Calu3 (cell line): ENCODE data around the gene TIMM17A. TPM values are rescaled to one million over a fixed set of nuclear protein-coding genes. Genes with fewer than 3 reads are reported as not detected.

Source experiments
- BruUV-seq: library from RNA; stranded (reverse); fragments of 400-500 nt; replicated peaks from 2 replicates; lab custom pipeline; 2021; lab: Mats Ljungman, UMichigan
- CTCF ChIA-PET: fragments of 300-600 bp; sonication (Branson Sonifier 250); formaldehyde crosslinking; loops from one replicate; lab custom pipeline; 2022; ENCODE audit warnings: antibody characterized with exemption; lab: Charles Lee
- DNase-seq: peaks from one replicate; pipeline ENCODE4 v3.0.0; 2022
- H3K27ac Mint-ChIP-seq: one replicate; pipeline ENCODE4 v1.8.0; 2022; ENCODE audit warnings: mixed read lengths; ENCODE audit not compliant: unreplicated experiment
- H3K27me3 Mint-ChIP-seq: one replicate; pipeline ENCODE4 v1.8.0; 2022; ENCODE audit warnings: mixed read lengths; ENCODE audit not compliant: unreplicated experiment
- H3K36me3 Mint-ChIP-seq: one replicate; pipeline ENCODE4 v1.8.0; 2022; ENCODE audit warnings: mild to moderate bottlenecking, moderate library complexity, mixed read lengths; ENCODE audit not compliant: insufficient read depth, unreplicated experiment
- H3K4me1 Mint-ChIP-seq: one replicate; pipeline ENCODE4 v1.8.0; 2022; ENCODE audit warnings: mild to moderate bottlenecking, low read depth, mixed read lengths; ENCODE audit not compliant: unreplicated experiment
- H3K4me3 Mint-ChIP-seq: one replicate; pipeline ENCODE4 v1.8.0; 2022; ENCODE audit warnings: mild to moderate bottlenecking, low read depth, moderate library complexity, mixed read lengths; ENCODE audit not compliant: unreplicated experiment
- H3K9me3 Mint-ChIP-seq: one replicate; pipeline ENCODE4 v1.8.0; 2022; ENCODE audit warnings: low read depth, mixed read lengths; ENCODE audit not compliant: unreplicated experiment
- CTCF ChIP-seq: fragments of 200-600 bp; IDR thresholded peaks from one replicate; pipeline ENCODE4 v1.8.0; 2022; ENCODE audit warnings: antibody characterized with exemption; ENCODE audit not compliant: unreplicated experiment
- intact Hi-C: fragments of 100-400 bp; cut with micrococcal nuclease; formaldehyde crosslinking; loops from one replicate; pipeline ENCODE4 v1.10.0; 2022; ENCODE audit not compliant: unreplicated experiment
- total RNA-seq: library from RNA; stranded (reverse); gene quantifications from 2 replicates; pipeline ENCODE4 v1.2.3, GENCODE V29; 2022

Gene TIMM17A
- total RNA-seq, 1 experiment from 2014 or later = 85.3 TPM

GRCh38 chr1:201964261-201964660, 9.0 kb downstream of the TIMM17A start:
- CTCF ChIA-PET = interaction anchor here (0.6 kb wide), 1 partner anchor 9 kb away, joined by 3 read pairs; no protein-coding TSS in a partner anchor
- intact Hi-C loops = no loop called here
- DNase-seq = no peak
- peaks cover 87% of the 10 kb centered on the region for H3K36me3 Mint-ChIP-seq
- TF ChIP-seq CTCF = no peak
- H3K27me3 Mint-ChIP-seq = no peaks in the 10 kb centered on the region
- no peak overlapping the region for H3K27ac Mint-ChIP-seq
- H3K4me3 Mint-ChIP-seq = no peak overlapping the region
- no peaks in the 10 kb centered on the region for H3K9me3 Mint-ChIP-seq
- BruUV-seq = no TSS peak
- H3K4me1 Mint-ChIP-seq = no peaks in the 10 kb centered on the region

GRCh38 chr1:201966171-201966570, 10.9 kb downstream of the TIMM17A start:
- no TSS peak for BruUV-seq
- Mint-ChIP-seq H3K27me3 (no peaks in the 10 kb centered on the region), H3K9me3 (no peaks in the 10 kb centered on the region), H3K4me3 (no peak overlapping the region), H3K27ac (no peak overlapping the region), H3K36me3 (peaks cover 87% of the 10 kb centered on the region), H3K4me1 (no peaks in the 10 kb centered on the region)
- intact Hi-C loops = no loop called here
- no peak for DNase-seq
- CTCF ChIA-PET = interaction anchor here (1.8 kb wide), 1 partner anchor 70 kb away, joined by 4 read pairs; no protein-coding TSS in a partner anchor
- TF ChIP-seq CTCF = no peak

- H3K4me3 Mint-ChIP-seq = no peak overlapping the region
- intact Hi-C loops = no loop called here
- H3K4me1 Mint-ChIP-seq = no peaks in the 10 kb centered on the region
- peaks cover 70% of the 10 kb centered on the region for H3K36me3 Mint-ChIP-seq
- no peaks in the 10 kb centered on the region for H3K27me3 Mint-ChIP-seq
- H3K9me3 Mint-ChIP-seq = no peaks in the 10 kb centered on the region
- no peak for TF ChIP-seq CTCF
- no peak overlapping the region for H3K27ac Mint-ChIP-seq
- DNase-seq = no peak
- BruUV-seq = no TSS peak
- CTCF ChIA-PET = interaction anchor here (0.7 kb wide), 4 partner anchors 72 to 1286 kb away, joined by 3 to 4 read pairs (median 3); no protein-coding TSS in a partner anchor
Observed at GRCh38 chr1:201968202-201968925, 13.1 kb downstream of the TIMM17A start.

- CTCF ChIA-PET = interaction anchor here (5.1 kb wide), 1 partner anchor 75 kb away, joined by 74 read pairs; no protein-coding TSS in a partner anchor
- BruUV-seq = no TSS peak
- TF ChIP-seq CTCF = no peak
- Mint-ChIP-seq H3K9me3 (no peaks in the 10 kb centered on the region), H3K27ac (peak overlapping the region; percentile 67), H3K4me3 (no peak overlapping the region), H3K27me3 (no peaks in the 10 kb centered on the region), H3K4me1 (no peaks in the 10 kb centered on the region), H3K36me3 (peaks cover 57% of the 10 kb centered on the region)
- intact Hi-C loops = no loop called here
- DNase-seq = no peak
Observed at GRCh38 chr1:201970334-201971159, 15.2 kb downstream of the TIMM17A start.
